Thyroid gland (tissue), 4 donors: ENCODE measurements around the gene CCP110. TPM values are rescaled to one million over a fixed set of nuclear protein-coding genes. Genes with fewer than 3 reads are reported as not detected.

Experiments used
- DNase-seq, 2 donors: peaks; one replicate each; pipeline ENCODE4 v3.0.0-alpha.2; 2019
- H3K27ac ChIP-seq, 3 donors: fragments of 200-600 bp; sonication (generic); 1 replicate in 2 of 3; 2 replicates in 1 of 3; pipeline ENCODE4 v1.5.1; 2016 to 2019; ENCODE audit warnings: mild to moderate bottlenecking in 1 of 3, moderate library complexity in 1 of 3
- H3K27me3 ChIP-seq: fragments of 200-600 bp; sonication (generic); one replicate; pipeline ENCODE4 v1.5.1; 2019
- H3K36me3 ChIP-seq, 2 donors: fragments of 200-600 bp; sonication (generic); one replicate each; pipeline ENCODE4 v1.5.1; 2016 to 2019
- H3K4me1 ChIP-seq, 2 donors: fragments of 200-600 bp; sonication (generic); one replicate each; pipeline ENCODE4 v1.5.1; 2017 to 2019
- H3K4me3 ChIP-seq, 3 donors: fragments of 200-600 bp; sonication (generic); replicated peaks in 1 of 3; 1 replicate in 2 of 3; 2 replicates in 1 of 3; pipeline ENCODE4 v1.5.1; 2016; ENCODE audit warnings: mild to moderate bottlenecking in 1 of 3
- H3K9me3 ChIP-seq: fragments of 200-600 bp; sonication (generic); one replicate; pipeline ENCODE4 v1.5.1; 2017
- CTCF ChIP-seq, 6 experiments: fragments of 200-600 bp in 3 of 6; fragments of 450-650 bp in 3 of 6; sonication (generic) in 3 of 6; IDR thresholded peaks; one replicate each; pipeline ENCODE4 v1.5.1; 2016 to 2019; ENCODE audit warnings: antibody characterized with exemption in 6 of 6, mild to moderate bottlenecking in 2 of 6, inconsistent platforms in 1 of 6, moderate library complexity in 1 of 6
- POLR2A ChIP-seq, 2 donors: fragments of 450-650 bp; IDR thresholded peaks; one replicate each; pipeline ENCODE4 v1.6.1; 2017; ENCODE audit warnings: antibody characterized with exemption in 2 of 2, mild to moderate bottlenecking in 2 of 2, moderate library complexity in 1 of 2
- WGBS, 2 donors: methylation state at CpG; one replicate each; pipeline ENCODE4 v1.1.5; 2017; 5-methylcytosine and 5-hydroxymethylcytosine counted together
- intact Hi-C: fragments of 100-400 bp; cut with DNase I; formaldehyde crosslinking; loops from one replicate; pipeline ENCODE4 v1.15.1; 2023
- total RNA-seq, 4 donors: library from RNA; depleted of rRNA; stranded (reverse); fragments of >200 nt; gene quantifications; one replicate each; pipeline ENCODE4 v1.2.3, GENCODE V29; 2016

CCP110 gene
- total RNA-seq, 4 donors from 2014 or later: 19.5 to 27.8 (median 24.0) TPM

GRCh38 chr16:19583665-19584300 is 60.0 kb downstream of the CCP110 start:
- H3K27ac ChIP-seq: no peak overlapping the region

GRCh38 chr16:19588661-19589060 is 64.9 kb downstream of the CCP110 start:
- TF ChIP-seq POLR2A (IDR thresholded peaks at IDR 0.05): no peak
- no peak for TF ChIP-seq CTCF (IDR thresholded peaks at IDR 0.05)
- Histone ChIP-seq H3K9me3 (no peaks in the 10 kb centered on the region), H3K4me1 (no peaks in the 10 kb centered on the region), H3K4me3 (no peak overlapping the region), H3K27me3 (no peaks in the 10 kb centered on the region), H3K27ac (no peak overlapping the region), H3K36me3 (peaks cover 7 to 14% of the 10 kb centered on the region in 2 donors)
- WGBS, 2 donors: 78 to 89% methylated on average over 5 of the region's 5 CpGs
- intact Hi-C loops: no loop called here
- DNase-seq: no peak

More at GRCh38 chr16:19583665-19584300, 60.0 kb downstream of the CCP110 start:
- H3K4me3 ChIP-seq: no peak overlapping the region
- no peaks in the 10 kb centered on the region for H3K27me3 ChIP-seq
- peak; percentile 12 to 32 for DNase-seq
- 55 to 56% methylated on average over 5 of the region's 5 CpGs for WGBS, 2 donors
- H3K4me1 ChIP-seq: no peaks in the 10 kb centered on the region
- H3K36me3 ChIP-seq: peaks cover 27 to 33% of the 10 kb centered on the region in 2 donors
- TF ChIP-seq POLR2A (IDR thresholded peaks at IDR 0.05): no peak
- peak; percentile 55 to 83 (median 64) for TF ChIP-seq CTCF (IDR thresholded peaks at IDR 0.05)
- no peaks in the 10 kb centered on the region for H3K9me3 ChIP-seq
- intact Hi-C loops: no loop called here

GRCh38 chr16:19589106-19589505 is 65.4 kb downstream of the CCP110 start:
- Histone ChIP-seq H3K36me3 (peaks cover 7 to 14% of the 10 kb centered on the region in 2 donors), H3K4me3 (no peak overlapping the region), H3K27me3 (no peaks in the 10 kb centered on the region), H3K4me1 (no peaks in the 10 kb centered on the region), H3K27ac (no peak overlapping the region), H3K9me3 (no peaks in the 10 kb centered on the region)
- TF ChIP-seq POLR2A (IDR thresholded peaks at IDR 0.05) (no peak), CTCF (IDR thresholded peaks at IDR 0.05) (no peak)
- WGBS, 2 donors: 91% methylated on average over 5 of the region's 5 CpGs
- intact Hi-C loops: no loop called here
- DNase-seq: no peak

- intact Hi-C loops: no loop called here
- H3K9me3 ChIP-seq: no peaks in the 10 kb centered on the region
- whole genome bisulfite sequencing, 2 donors: 64 to 70% methylated on average over 8 of the region's 8 CpGs
- no peak overlapping the region for H3K27ac ChIP-seq
- peaks cover 7 to 14% of the 10 kb centered on the region in 2 donors for H3K36me3 ChIP-seq
- DNase-seq: no peak
- no peaks in the 10 kb centered on the region for H3K4me1 ChIP-seq
- TF ChIP-seq POLR2A (IDR thresholded peaks at IDR 0.05): no peak
- TF ChIP-seq CTCF (IDR thresholded peaks at IDR 0.05): no peak
- no peak overlapping the region for H3K4me3 ChIP-seq
- H3K27me3 ChIP-seq: no peaks in the 10 kb centered on the region
Measured at GRCh38 chr16:19589771-19590302, 66.1 kb downstream of the CCP110 start.

- WGBS, 2 donors: 91 to 93% methylated on average over 18 to 19 of the region's 19 CpGs
- H3K27ac ChIP-seq: no peak overlapping the region
- H3K9me3 ChIP-seq: no peaks in the 10 kb centered on the region
- H3K27me3 ChIP-seq: no peaks in the 10 kb centered on the region
- H3K4me3 ChIP-seq: no peak overlapping the region
- no peak for DNase-seq
- TF ChIP-seq POLR2A (IDR thresholded peaks at IDR 0.05) (no peak), CTCF (IDR thresholded peaks at IDR 0.05) (no peak)
- H3K4me1 ChIP-seq: peaks cover under 1% of the 10 kb centered on the region in 2 donors
- peaks cover 4 to 14% of the 10 kb centered on the region in 2 donors for H3K36me3 ChIP-seq
- intact Hi-C loops: no loop called here
Measured at GRCh38 chr16:19595043-19595767, 71.5 kb downstream of the CCP110 start.
